LNCaP clone FGC (cell line): ENCODE data around the gene ST3GAL3.

ENCODE experiments used
- DNase-seq: peaks from one replicate; pipeline ENCODE4 v3.0.0-alpha.2; 2011; ENCODE audit warnings: low read depth
- H3K4me3 ChIP-seq: 2 replicates; pipeline ENCODE4 v1.5.1; 2011; ENCODE audit warnings: mild to moderate bottlenecking, low read depth, low read length, control low read depth
- TF ChIP-seq, protein P1 (sequence below): IDR thresholded peaks from 2 replicates; pipeline ENCODE4 v1.5.1; 2012; ENCODE audit warnings: mild to moderate bottlenecking; ENCODE audit not compliant: control insufficient read depth, insufficient read depth; ENCODE audit errors: extremely low read depth

ST3GAL3 gene

DNA sequence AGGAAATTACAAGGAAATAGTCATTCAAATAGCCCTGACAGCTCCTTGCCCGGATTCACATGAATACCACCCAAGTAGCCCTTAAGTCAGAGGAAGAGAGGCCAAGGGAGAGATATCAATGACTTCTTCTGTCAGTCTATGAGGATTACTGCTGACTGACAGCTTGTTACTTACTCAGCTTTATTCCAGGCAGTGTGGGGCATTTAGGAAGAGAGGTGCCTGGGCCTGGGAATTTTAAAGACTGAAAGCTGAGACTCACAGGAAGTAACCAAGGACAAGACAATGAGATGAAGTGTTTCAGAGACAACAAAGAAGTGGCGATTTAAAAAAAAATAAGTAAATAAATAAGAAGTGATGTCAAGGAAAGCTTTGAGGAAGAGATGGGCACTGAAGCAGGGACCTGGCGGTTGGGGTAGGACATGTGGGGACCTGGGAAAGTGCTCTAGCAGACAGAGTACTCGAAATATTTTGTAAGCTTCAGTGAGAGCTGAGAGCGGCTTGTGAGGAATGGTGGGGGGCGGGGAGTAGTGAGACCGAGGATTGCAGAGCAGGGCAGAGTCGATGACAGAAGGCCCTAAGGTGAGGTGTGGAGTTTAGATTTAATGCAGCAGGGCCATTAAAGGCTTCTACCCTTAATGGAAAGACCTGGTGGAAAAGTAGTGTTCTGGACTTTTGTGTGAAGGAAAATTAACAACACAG is 58.9 kb downstream of the ST3GAL3 start:
- H3K4me3 ChIP-seq = no peak overlapping the region
- DNase-seq = no peak
- TF ChIP-seq, protein P1, sequence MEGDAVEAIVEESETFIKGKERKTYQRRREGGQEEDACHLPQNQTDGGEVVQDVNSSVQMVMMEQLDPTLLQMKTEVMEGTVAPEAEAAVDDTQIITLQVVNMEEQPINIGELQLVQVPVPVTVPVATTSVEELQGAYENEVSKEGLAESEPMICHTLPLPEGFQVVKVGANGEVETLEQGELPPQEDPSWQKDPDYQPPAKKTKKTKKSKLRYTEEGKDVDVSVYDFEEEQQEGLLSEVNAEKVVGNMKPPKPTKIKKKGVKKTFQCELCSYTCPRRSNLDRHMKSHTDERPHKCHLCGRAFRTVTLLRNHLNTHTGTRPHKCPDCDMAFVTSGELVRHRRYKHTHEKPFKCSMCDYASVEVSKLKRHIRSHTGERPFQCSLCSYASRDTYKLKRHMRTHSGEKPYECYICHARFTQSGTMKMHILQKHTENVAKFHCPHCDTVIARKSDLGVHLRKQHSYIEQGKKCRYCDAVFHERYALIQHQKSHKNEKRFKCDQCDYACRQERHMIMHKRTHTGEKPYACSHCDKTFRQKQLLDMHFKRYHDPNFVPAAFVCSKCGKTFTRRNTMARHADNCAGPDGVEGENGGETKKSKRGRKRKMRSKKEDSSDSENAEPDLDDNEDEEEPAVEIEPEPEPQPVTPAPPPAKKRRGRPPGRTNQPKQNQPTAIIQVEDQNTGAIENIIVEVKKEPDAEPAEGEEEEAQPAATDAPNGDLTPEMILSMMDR = no peak

DNA sequence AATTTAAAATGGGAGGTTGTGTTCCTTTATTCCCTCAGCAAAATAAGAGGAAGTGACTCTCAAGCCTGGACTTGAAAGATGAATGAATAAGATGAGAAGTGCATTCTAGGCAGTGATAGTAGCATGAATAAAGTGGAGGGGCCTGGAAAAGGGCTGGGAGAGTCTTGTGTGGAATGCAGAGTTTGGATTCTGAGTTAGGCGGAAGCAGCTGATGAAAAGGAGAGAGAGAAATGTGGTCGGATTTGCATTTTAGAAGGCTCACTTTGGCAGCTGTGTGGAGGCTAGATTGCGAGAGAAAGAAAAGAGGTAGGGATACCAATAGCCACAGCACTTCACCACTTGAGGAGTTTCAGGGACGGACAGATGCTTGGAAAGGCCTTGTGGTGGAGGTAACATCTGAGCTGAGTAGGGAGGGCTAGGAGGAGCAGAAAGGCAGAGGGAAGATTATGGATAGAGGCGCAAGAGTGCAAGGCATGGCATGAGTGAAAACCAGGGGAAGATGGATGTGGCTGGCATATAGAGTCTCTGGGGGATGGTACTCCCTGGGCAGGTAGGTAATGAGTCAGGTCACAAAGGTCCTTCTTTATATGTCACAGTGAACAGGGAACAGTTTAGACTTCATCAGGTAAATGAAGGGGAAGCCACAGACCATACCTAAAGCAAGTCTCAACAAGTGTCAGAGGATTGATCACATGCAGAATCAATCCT is 59.6 kb downstream of the ST3GAL3 start:
- TF ChIP-seq, protein P1 = no peak
- no peak overlapping the region for H3K4me3 ChIP-seq
- DNase-seq = no peak

DNA sequence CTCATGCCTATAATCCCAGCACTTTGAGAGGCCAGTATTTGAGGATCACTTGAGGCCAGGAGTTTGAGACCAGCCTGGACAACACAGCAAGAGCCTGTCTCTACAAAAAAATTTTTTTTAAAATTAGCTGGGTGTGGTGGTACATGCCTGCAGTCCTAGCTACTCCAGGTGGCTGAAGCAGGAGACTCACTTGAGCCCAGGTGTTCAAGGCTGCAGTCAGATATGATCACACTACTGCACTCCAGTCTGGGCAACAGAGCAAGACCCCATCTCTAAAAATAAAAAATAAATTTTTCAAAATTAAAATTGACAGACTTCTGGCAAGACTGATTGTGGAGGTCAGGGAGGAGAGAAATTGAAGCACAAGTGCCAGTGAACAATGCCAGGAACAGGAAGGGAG is 60.8 kb downstream of the ST3GAL3 start:
- no peak for DNase-seq
- TF ChIP-seq, protein P1 = no peak
- H3K4me3 ChIP-seq = no peak overlapping the region

- no peak for DNase-seq
- TF ChIP-seq, protein P1 = no peak
- H3K4me3 ChIP-seq = no peak overlapping the region
Observed at GRCh38 chr1:43769350-43769908, 62.1 kb downstream of the ST3GAL3 start.

- H3K4me3 ChIP-seq = no peak overlapping the region
- TF ChIP-seq, protein P1 = no peak
- DNase-seq = no peak
Observed at GRCh38 chr1:43770111-43770510, 62.8 kb downstream of the ST3GAL3 start.

DNA sequence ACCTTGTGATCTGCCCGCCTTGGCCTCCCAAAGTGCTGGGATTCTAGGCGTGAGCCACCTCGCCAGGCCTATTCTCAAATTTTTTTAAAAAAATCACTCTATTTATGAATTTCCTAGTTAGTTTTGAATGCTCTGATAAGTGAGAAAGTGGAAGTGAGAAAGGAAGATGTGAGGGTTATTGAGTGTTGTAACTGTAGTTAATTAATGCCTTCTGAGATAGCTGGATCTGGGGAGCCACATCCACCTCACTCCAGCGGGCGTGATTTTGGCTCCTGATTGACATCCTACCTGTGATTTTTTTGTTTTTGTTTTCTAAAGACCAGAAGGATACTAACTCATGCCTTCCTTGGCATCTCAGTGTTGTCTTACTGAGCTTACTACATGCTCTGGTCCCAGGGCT is 65.6 kb downstream of the ST3GAL3 start:
- H3K4me3 ChIP-seq = no peak overlapping the region
- TF ChIP-seq, protein P1 = no peak
- DNase-seq = no peak
